ENCODE data around the gene NABP2.

DNA sequence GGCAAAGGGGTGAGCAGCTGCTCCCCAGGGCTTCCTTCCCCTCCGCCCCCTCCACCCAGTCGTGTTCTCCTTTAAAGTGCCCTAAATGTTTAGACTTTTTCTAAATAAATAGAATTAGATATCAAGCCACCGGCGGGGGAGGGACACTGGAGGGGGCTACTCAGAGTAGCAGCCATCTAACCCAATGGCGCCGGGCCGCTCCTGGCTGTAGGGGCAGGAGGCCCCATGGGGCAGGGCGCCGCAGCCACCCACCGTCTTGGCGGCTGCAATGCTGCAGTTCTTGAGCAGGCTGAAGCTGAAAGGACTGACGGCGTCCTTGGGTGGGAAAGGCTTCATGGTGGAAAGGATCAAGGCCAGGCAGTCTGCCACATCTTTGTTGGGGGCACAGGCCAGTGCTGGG is 18.8 kb downstream of the NABP2 start:
- TF ChIP-seq EZH2phosphoT487 (IDR thresholded peaks at IDR 0.05; ENCODE audit: insufficient read depth, low read depth) (no peak), EZH2 (IDR thresholded peaks at IDR 0.05; ENCODE audit: insufficient read depth, poor library complexity, severe bottlenecking) (no peak)
